Measurements from ENCODE around the gene FTSJ3. TPM values are rescaled to one million over a fixed set of nuclear protein-coding genes. Genes with fewer than 3 reads are reported as not detected.
"Not testable (repeated sequence)": the region's sequence is repeated elsewhere in the genome, so short reads cannot be mapped to it uniquely, and the experiment has no call there.

Gene FTSJ3, protein sequence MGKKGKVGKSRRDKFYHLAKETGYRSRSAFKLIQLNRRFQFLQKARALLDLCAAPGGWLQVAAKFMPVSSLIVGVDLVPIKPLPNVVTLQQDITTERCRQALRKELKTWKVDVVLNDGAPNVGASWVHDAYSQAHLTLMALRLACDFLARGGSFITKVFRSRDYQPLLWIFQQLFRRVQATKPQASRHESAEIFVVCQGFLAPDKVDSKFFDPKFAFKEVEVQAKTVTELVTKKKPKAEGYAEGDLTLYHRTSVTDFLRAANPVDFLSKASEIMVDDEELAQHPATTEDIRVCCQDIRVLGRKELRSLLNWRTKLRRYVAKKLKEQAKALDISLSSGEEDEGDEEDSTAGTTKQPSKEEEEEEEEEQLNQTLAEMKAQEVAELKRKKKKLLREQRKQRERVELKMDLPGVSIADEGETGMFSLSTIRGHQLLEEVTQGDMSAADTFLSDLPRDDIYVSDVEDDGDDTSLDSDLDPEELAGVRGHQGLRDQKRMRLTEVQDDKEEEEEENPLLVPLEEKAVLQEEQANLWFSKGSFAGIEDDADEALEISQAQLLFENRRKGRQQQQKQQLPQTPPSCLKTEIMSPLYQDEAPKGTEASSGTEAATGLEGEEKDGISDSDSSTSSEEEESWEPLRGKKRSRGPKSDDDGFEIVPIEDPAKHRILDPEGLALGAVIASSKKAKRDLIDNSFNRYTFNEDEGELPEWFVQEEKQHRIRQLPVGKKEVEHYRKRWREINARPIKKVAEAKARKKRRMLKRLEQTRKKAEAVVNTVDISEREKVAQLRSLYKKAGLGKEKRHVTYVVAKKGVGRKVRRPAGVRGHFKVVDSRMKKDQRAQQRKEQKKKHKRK
- total RNA-seq: 44.7 TPM

DNA sequence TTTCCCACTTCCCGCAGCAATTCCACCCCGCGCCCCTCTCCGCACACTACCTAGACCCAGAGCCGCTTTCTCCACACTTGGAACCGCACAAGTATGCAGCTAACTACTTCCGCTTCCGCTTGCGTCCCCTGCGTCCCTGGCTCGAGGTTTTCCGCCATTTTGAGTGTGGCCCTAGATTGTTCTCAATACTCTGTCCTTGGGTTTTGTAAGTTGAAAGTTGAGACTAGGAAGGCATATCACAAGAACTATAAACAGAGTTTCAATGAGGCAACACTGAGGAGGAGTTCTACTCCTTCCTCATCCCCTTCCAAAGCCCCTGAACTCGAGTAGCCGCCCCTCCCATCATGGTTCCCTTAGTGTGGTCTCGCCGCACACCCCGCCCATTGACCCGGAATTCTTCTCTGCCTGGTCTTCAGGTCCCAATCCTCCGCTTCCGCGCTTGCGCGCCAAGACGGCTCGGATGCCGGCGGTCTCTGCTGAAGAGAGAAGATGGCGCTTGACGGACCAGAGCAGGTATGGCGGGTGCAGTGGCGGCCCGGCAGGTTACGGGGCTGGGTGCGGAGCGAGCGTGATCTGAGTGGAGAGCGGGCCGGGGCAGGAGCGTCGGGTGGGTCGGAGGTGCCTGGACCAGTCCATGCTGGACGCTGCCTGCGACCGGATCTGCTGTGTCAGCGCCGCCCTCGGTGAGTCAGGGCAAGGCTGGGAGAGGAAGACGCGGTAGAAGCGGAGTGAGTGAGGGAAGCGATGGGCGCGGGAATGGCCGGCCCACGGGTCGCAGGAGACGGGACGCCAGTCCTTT is at the start of gene FTSJ3, which contains the start of gene PSMC5:
Gene FTSJ3 (minus strand): TSS at position 662 of the 799 bp plus-strand sequence. CDS start 761 bp downstream, outside the sequence.
Gene PSMC5 (plus strand): TSS at position 430 of the 799 bp plus-strand sequence. CDS start 60 bp downstream, at position 490.
- H3K9me3 ChIP-seq: no peaks in the 10 kb centered on the region
- TF ChIP-seq, protein P1, sequence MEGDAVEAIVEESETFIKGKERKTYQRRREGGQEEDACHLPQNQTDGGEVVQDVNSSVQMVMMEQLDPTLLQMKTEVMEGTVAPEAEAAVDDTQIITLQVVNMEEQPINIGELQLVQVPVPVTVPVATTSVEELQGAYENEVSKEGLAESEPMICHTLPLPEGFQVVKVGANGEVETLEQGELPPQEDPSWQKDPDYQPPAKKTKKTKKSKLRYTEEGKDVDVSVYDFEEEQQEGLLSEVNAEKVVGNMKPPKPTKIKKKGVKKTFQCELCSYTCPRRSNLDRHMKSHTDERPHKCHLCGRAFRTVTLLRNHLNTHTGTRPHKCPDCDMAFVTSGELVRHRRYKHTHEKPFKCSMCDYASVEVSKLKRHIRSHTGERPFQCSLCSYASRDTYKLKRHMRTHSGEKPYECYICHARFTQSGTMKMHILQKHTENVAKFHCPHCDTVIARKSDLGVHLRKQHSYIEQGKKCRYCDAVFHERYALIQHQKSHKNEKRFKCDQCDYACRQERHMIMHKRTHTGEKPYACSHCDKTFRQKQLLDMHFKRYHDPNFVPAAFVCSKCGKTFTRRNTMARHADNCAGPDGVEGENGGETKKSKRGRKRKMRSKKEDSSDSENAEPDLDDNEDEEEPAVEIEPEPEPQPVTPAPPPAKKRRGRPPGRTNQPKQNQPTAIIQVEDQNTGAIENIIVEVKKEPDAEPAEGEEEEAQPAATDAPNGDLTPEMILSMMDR (IDR thresholded peaks at IDR 0.05): peak in 1 of 3 experiments; percentile 23
- TF ChIP-seq POLR2AphosphoS5 (IDR thresholded peaks at IDR 0.05; ENCODE audit: insufficient read depth in 1 of 2, low read depth in 1 of 2) (peak; percentile 95 to 99), POLR2A (IDR thresholded peaks at IDR 0.05) (peak in 1 of 2 donors; percentile 80)
- peaks cover 36% of the 10 kb centered on the region for H3K4me1 ChIP-seq
- peaks cover 0 to 68% of the 10 kb centered on the region in 2 donors for H3K36me3 ChIP-seq
- H3K27me3 ChIP-seq: no peaks in the 10 kb centered on the region
- intact Hi-C loops (cut with DNase I): no loop called here
- DNase-seq (ENCODE audit: extremely low spot score in 2 of 2): no peak
- peak within 1 kb of the TSS; percentile 90 to 94 for H3K4me3 ChIP-seq
- peak within 1 kb of the TSS; percentile 94 for H3K27ac ChIP-seq

DNA sequence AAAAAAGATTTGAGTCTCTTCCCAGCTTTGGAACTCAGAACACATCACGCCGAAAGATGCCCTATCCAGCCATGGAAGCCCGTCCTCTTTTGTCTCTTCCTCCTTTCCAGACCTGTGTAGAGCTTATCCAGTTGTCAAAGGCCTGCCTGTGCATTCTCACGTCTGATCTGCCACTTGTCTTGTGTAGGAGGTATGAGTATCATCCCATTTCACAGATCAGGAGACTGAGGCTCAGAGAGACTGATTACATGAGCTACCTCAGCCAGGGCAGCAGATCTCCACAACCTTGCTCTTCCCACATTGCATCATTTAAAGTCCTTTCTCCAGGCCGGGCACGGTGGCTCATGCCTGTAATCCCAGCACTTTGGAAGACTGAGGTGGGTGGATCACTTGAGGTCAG is 47.2 kb upstream of the FTSJ3 start:
- H3K9me3 ChIP-seq; H3K27ac ChIP-seq; intact Hi-C loops (cut with DNase I): not testable (repeated sequence)

DNA sequence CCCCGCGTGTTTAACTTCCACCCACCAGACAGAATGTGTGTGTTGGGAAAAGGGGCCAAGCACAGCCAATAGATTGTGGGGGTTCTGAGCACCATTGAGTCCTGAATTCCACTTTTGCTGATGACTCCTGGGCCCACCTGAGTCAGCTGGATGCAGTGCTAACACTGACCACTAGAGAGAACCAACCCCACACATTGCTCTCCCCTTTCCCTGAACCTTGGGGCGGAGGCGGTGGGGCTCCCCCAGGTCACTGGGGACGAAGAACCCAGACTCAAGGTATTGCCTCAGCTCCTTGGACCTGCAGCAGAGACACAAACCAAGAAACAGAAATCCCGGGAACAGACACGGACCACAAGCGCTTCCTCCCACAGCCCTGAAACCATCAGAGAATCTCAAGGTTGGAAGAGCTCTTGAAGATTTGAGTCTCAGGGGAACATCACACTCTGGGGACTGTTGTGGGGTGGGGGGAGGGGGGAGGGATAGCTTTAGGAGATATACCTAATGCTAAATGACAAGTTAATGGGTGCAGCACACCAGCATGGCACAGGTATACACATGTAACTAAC is 46.7 kb upstream of the FTSJ3 start:
- DNase-seq (ENCODE audit: extremely low spot score in 2 of 2); intact Hi-C loops (cut with DNase I); H3K4me3 ChIP-seq; H3K9me3 ChIP-seq; H3K27ac ChIP-seq; H3K4me1 ChIP-seq; H3K27me3 ChIP-seq; H3K36me3 ChIP-seq: not testable (repeated sequence)

More for the DNA sequence above, 47.2 kb upstream of the FTSJ3 start:
- DNase-seq (ENCODE audit: extremely low spot score in 2 of 2); H3K4me1 ChIP-seq; H3K4me3 ChIP-seq; H3K27me3 ChIP-seq; H3K36me3 ChIP-seq: not testable (repeated sequence)

DNA sequence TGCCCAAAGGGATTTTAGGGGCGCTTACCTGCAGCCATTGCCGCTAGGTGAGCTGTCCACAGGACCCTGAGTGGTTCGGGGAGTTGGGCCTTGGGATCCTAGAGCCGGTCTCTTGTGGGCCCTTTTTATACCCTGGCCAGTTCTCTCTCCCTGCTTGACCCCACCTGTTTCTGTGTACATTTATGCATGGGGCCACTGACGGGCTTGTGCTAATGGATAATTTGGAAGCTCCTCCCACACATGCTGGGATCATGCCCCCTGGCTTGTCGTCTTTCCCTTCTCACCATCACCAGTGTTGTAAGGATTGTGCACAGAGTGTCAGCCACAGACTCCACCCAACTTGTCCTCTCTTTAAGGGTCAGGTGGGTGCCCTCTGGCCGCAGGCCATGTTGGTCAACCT is 46.1 kb upstream of the FTSJ3 start, which contains the start of gene CSH2:
Gene CSH2 (minus strand): TSS at position 101 of the 400 bp plus-strand sequence. CDS start 63 bp downstream, at position 38.
- H3K4me3 ChIP-seq; H3K36me3 ChIP-seq; H3K9me3 ChIP-seq; DNase-seq (ENCODE audit: extremely low spot score in 2 of 2); H3K27ac ChIP-seq; intact Hi-C loops (cut with DNase I); H3K27me3 ChIP-seq; H3K4me1 ChIP-seq: not testable (repeated sequence)

DNA sequence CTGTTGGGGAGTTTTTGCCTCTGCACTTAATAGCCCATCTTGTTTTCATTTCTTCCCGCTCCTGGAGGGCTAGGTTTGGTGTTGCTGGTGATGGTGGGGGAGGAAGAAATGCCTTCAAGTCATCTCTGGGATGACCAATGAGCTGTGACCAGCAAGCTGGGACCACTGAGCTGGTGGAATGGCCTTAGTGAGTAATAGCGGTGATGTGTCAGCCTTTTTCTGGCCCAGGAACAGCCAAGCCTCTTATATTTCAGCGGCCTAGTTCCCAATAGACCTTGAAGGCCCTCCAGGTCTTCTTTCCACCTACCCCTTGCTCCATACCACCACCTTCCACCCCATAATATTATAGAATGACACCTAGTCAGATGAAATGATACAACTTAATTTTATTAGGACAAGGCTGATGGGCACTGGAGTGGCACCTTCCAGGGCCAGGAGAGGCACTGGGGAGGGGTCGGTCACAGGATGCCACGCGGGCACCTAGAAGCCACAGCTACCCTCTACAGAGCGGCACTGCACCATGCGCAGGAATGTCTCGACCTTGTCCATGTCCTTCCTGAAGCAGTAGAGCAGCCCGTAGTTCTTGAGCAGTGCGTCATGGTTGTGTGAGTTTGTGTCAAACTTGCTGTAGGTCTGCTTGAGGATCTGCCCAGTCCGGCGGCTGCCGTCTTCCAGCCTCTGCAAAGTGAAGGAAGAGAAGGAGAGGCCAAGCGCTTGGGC is 44.3 kb upstream of the FTSJ3 start:
- H3K36me3 ChIP-seq; H3K27ac ChIP-seq; intact Hi-C loops (cut with DNase I); H3K4me3 ChIP-seq; H3K9me3 ChIP-seq; H3K4me1 ChIP-seq; DNase-seq (ENCODE audit: extremely low spot score in 2 of 2); H3K27me3 ChIP-seq: not testable (repeated sequence)

DNA sequence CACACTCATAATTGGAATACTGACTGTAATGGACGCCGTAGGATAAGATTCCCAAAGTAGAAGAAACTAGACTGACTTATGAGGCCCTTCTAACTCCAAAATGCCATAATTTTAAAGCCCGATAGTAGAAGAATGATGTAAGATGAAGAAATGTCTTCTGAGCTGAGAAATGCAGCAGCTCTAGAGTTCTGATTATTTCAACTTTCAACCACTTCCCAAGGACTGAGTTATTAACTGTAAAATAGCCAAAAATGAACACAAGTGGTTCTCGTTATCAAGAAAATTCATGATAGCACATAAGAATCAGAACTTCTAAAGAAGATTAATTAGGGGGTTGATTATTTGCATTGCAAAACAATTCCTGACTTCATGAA is 42.8 kb upstream of the FTSJ3 start:
- H3K9me3 ChIP-seq; H3K27me3 ChIP-seq; H3K36me3 ChIP-seq; DNase-seq (ENCODE audit: extremely low spot score in 2 of 2); H3K27ac ChIP-seq; H3K4me1 ChIP-seq; intact Hi-C loops (cut with DNase I); H3K4me3 ChIP-seq: not testable (repeated sequence)

DNA sequence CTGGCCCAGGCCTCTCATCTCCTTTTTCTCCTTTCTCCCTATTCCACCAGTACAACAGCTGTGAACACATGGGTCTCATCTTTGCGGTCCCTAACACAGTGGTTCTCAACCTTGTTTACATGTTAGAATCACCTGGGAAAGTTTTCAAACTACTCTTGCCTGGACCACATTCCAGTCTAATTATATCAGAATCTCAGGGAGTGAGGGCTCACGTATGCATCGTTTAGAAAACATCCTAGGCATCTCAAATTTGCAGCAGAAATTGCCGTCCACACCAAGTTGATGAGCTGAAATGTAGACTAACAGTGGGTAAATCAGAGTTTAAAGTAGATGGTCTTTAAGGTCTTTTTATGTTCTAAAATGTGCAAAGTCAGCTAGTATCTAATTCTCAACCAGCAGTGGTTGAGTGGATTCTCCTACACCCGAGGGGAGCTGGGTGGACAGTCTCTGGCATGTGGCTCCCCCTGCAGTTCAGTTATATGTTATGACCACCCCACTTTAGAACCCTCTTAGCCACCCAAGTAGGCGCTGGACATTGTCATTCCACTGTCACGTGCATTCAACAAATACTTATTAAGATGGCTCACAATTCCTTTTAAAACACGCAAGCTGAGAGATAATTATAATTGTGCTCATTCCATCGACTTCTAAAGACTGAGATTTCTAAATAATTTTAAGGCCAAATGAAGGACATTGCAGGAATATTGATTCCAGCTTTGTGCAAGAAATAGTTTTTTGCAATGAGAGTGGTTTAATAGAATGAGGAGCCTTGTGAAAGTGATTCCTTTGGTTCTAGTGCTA is 42.2 kb upstream of the FTSJ3 start:
- H3K36me3 ChIP-seq; DNase-seq (ENCODE audit: extremely low spot score in 2 of 2); H3K4me1 ChIP-seq; intact Hi-C loops (cut with DNase I); H3K4me3 ChIP-seq; H3K9me3 ChIP-seq; H3K27me3 ChIP-seq; H3K27ac ChIP-seq: not testable (repeated sequence)

DNA sequence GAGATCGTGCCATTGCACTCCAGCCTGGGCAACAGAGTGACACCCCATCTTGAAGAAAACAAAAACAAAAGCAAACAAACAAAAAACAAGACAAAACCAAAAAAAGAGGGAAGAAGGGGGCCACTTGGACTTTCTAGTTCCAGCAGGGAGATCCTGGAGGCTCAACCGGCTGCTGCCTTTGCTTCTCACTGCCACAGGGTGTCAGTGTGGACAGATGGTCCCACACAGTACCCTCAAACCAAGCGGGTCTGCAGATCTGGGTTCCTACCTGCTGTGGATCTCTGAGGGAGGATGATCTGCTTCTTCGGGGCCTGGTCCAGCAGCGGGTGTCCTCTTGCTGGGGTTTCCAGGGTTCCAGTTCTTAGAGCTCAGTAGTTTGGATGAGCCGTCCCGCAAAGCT is 39.2 kb upstream of the FTSJ3 start:
- H3K27ac ChIP-seq; H3K4me1 ChIP-seq; H3K27me3 ChIP-seq; H3K9me3 ChIP-seq; H3K4me3 ChIP-seq; intact Hi-C loops (cut with DNase I); DNase-seq (ENCODE audit: extremely low spot score in 2 of 2); H3K36me3 ChIP-seq: not testable (repeated sequence)
